Right lobe of liver (tissue), 6 donors: ENCODE results near the gene NPIPB6. TPM values are rescaled to one million over a fixed set of nuclear protein-coding genes. Genes with fewer than 3 reads are reported as not detected.

ENCODE experiments used
- ATAC-seq, 4 donors: fragments of 200-7000 bp; cut with Tn5 transposase; one replicate each; pipeline ENCODE4 v1.9.1; 2020; ENCODE audit warnings: mild to moderate bottlenecking in 4 of 4, moderate library complexity in 4 of 4
- DNase-seq, 3 donors: peaks; one replicate each; pipeline ENCODE4 v3.0.0-alpha.2; 2020
- H3K27ac ChIP-seq, 3 donors: fragments of 200-600 bp; one replicate each; pipeline ENCODE4 v1.8.0; 2022
- H3K27me3 ChIP-seq, 2 donors: fragments of 200-600 bp; one replicate each; pipeline ENCODE4 v1.8.0; 2022
- H3K36me3 ChIP-seq, 4 donors: fragments of 200-600 bp; sonication (generic) in 1 of 4; one replicate each; pipeline versions ENCODE4 v1.5.1 to v1.8.0; 2017 to 2022; ENCODE audit warnings: control low read depth in 1 of 4
- H3K4me1 ChIP-seq, 4 donors: fragments of 200-600 bp; sonication (generic) in 1 of 4; one replicate each; pipeline versions ENCODE4 v1.5.1 to v1.8.0; 2017 to 2022; ENCODE audit warnings: control low read depth in 1 of 4
- H3K4me3 ChIP-seq, 3 donors: fragments of 200-600 bp; one replicate each; pipeline ENCODE4 v1.8.0; 2022
- H3K9me3 ChIP-seq, 4 donors: fragments of 200-600 bp; sonication (generic) in 1 of 4; one replicate each; pipeline versions ENCODE4 v1.5.1 to v1.8.0; 2017 to 2022; ENCODE audit warnings: control low read depth in 1 of 4
- CTCF ChIP-seq, 4 donors: fragments of 200-600 bp in 3 of 4; fragments of 450-650 bp in 1 of 4; IDR thresholded peaks; one replicate each; pipeline versions ENCODE4 v1.5.1 to v1.8.0; 2016 to 2022; ENCODE audit warnings: antibody characterized with exemption in 4 of 4, mild to moderate bottlenecking in 2 of 4
- POLR2A ChIP-seq: fragments of 450-650 bp; IDR thresholded peaks from one replicate; pipeline ENCODE4 v1.6.1; 2017; ENCODE audit warnings: antibody characterized with exemption, mild to moderate bottlenecking
- WGBS: methylation state at CpG from one replicate; pipeline ENCODE4 v1.1.6; 2018; ENCODE audit warnings: low coverage, low lambda C conversion rate; ENCODE audit not compliant: insufficient coverage; ENCODE audit errors: missing lambda C conversion rate; 5-methylcytosine and 5-hydroxymethylcytosine counted together
- intact Hi-C, 2 donors: fragments of 100-400 bp; cut with DNase I; formaldehyde crosslinking; loops; one replicate each; pipeline versions ENCODE4 v1.11.2 to v1.14.1; 2022
- total RNA-seq, 6 experiments: library from RNA; depleted of rRNA in 2 of 6; stranded (reverse); fragments of >200 nt in 2 of 6; fragmentation: NEBNext Ultra II Directional in 3 of 6; extraction: Animal tissue kit (Norgen Biotek cat#: 25700) in 3 of 6; gene quantifications; one replicate each; pipeline versions ENCODE4 v1.1.0 to v1.2.4, GENCODE V29; 2016 to 2023
- donor health status: DM: no; HTN: yes; CAD: no.
- donor health status: DM: no; HTN: no; CAD: no.
- donor health status: DM: no; HTN: no; CAD: no.
- donor health status: DM: no; HTN: yes; CAD: no.
- donor health status: DM: no; HTN: yes; CAD: no.

The NPIPB6 gene
- total RNA-seq, 6 experiments from 2014 or later, result 0.47 to 2.4 (median 0.72) TPM; not detected in 2

GRCh38 chr16:28307936-28308335 lies 55.4 kb downstream of the NPIPB6 start:
- H3K9me3 ChIP-seq, result no peaks in the 10 kb centered on the region
- no peaks in the 10 kb centered on the region for H3K36me3 ChIP-seq
- TF ChIP-seq POLR2A, result no peak
- TF ChIP-seq CTCF (IDR thresholded peaks at IDR 0.05), result no peak
- no peak overlapping the region for H3K4me3 ChIP-seq
- WGBS, result 20% methylated on average over 5 of the region's 5 CpGs
- H3K27me3 ChIP-seq, result no peaks in the 10 kb centered on the region
- ATAC-seq (peak; percentile 93 to 97 (median 96)), DNase-seq (peak; percentile 68 to 92 (median 84))
- H3K27ac ChIP-seq, result no peak overlapping the region
- intact Hi-C loops, result no loop called here
- peaks cover 0 to 7% (median 0%) of the 10 kb centered on the region in 4 donors for H3K4me1 ChIP-seq

GRCh38 chr16:28304214-28304613 lies 59.1 kb downstream of the NPIPB6 start:
- Histone ChIP-seq H3K4me1 (peaks cover 0 to 7% (median 0%) of the 10 kb centered on the region in 4 donors), H3K4me3 (no peak overlapping the region), H3K27me3 (no peaks in the 10 kb centered on the region), H3K27ac (no peak overlapping the region), H3K9me3 (no peaks in the 10 kb centered on the region), H3K36me3 (no peaks in the 10 kb centered on the region)
- WGBS, result 62% methylated on average over 6 of the region's 8 CpGs
- intact Hi-C loops, result no loop called here
- DNase-seq (peak in 1 of 3 donors; percentile 38), ATAC-seq (peak in 2 of 4 donors; percentile 4 to 24)
- no peak for TF ChIP-seq POLR2A
- TF ChIP-seq CTCF (IDR thresholded peaks at IDR 0.05), result no peak

GRCh38 chr16:28303132-28303531 lies 60.2 kb downstream of the NPIPB6 start:
- Histone ChIP-seq H3K9me3 (no peaks in the 10 kb centered on the region), H3K36me3 (no peaks in the 10 kb centered on the region), H3K27ac (no peak overlapping the region), H3K4me1 (peaks cover 0 to 4% (median 0%) of the 10 kb centered on the region in 4 donors), H3K27me3 (no peaks in the 10 kb centered on the region), H3K4me3 (no peak overlapping the region)
- intact Hi-C loops, result no loop called here
- ATAC-seq (no peak), DNase-seq (no peak)
- no peak for TF ChIP-seq POLR2A
- no peak for TF ChIP-seq CTCF (IDR thresholded peaks at IDR 0.05)

DNA sequence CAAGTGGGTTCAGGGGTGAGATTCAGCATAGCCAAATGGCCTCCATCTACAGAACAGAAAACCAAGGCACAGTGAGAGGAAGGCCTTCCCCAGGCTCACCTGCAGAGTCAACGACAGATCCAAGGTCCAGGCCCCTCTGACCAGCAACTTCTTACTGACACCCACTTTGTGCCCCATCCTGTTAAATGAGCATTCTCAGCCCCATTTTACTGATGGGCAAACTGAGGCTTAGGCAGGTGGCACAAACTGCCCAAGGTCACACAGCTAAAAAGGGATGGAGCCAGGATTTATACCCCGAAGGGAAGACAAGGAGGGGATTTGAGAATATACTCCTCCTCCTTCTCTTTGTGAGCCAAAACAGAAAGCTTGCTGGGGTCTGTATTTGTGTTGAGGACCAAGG lies 61.7 kb downstream of the NPIPB6 start:
- no peak for TF ChIP-seq CTCF (IDR thresholded peaks at IDR 0.05)
- TF ChIP-seq POLR2A, result no peak
- no peak for ATAC-seq
- Histone ChIP-seq H3K36me3 (no peaks in the 10 kb centered on the region), H3K4me3 (no peak overlapping the region), H3K27me3 (no peaks in the 10 kb centered on the region), H3K27ac (no peak overlapping the region), H3K9me3 (no peaks in the 10 kb centered on the region), H3K4me1 (no peaks in the 10 kb centered on the region)
- no CpG with 5 or more reads among the region's 2 CpGs for WGBS
- no peak for DNase-seq
- intact Hi-C loops, result no loop called here

GRCh38 chr16:28301154-28301553 lies 62.2 kb downstream of the NPIPB6 start:
- H3K27ac ChIP-seq, result no peak overlapping the region
- H3K27me3 ChIP-seq, result no peaks in the 10 kb centered on the region
- DNase-seq (no peak), ATAC-seq (peak in 1 of 4 donors; percentile 21)
- no peak for TF ChIP-seq CTCF (IDR thresholded peaks at IDR 0.05)
- TF ChIP-seq POLR2A, result no peak
- intact Hi-C loops, result no loop called here
- no peaks in the 10 kb centered on the region for H3K36me3 ChIP-seq
- WGBS, result 60% methylated on average over 4 of the region's 6 CpGs
- H3K9me3 ChIP-seq, result no peaks in the 10 kb centered on the region
- H3K4me1 ChIP-seq, result no peaks in the 10 kb centered on the region
- no peak overlapping the region for H3K4me3 ChIP-seq
